Amniotic epithelial cell (primary cell): ENCODE measurements around the gene MOK.
"Not testable (repeated sequence)": the region's sequence is repeated elsewhere in the genome, so short reads cannot be mapped to it uniquely, and the experiment has no call there.

Experiments
- DNase-seq: peaks from one replicate; pipeline ENCODE4 v3.0.0-alpha.2; 2010; ENCODE audit warnings: low read depth

Gene MOK

GRCh38 chr14:102304611-102305506 is at the start of gene MOK:
TSS of gene MOK (minus strand) at chr14:102305164. CDS start at chr14:102304968, 196 bp downstream.
- peak; percentile 90 for DNase-seq

DNA sequence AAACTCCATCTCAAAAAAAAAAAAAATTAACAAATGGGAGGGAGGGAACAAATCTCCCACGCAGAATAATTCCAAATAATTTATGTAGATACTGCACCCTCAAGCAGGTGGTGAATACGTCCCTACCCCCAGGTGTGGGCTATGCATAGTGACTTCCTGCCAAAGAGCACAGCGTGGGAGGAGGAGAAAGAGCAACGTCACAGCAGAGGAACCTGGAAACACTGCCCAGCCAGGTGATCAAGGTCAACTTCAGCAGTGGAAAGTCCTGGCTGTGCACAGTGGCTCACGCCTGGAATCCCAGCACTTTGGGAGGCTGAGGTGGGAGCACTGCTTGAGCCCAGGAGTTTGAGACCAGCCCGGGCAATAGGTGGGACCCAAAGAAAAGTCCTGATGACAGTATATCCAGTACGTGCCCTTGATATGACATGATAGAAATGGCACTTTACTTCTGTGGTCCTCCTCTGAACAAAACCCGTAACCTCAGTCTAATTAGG is 48.2 kb upstream of the MOK start:
- no peak for DNase-seq

DNA sequence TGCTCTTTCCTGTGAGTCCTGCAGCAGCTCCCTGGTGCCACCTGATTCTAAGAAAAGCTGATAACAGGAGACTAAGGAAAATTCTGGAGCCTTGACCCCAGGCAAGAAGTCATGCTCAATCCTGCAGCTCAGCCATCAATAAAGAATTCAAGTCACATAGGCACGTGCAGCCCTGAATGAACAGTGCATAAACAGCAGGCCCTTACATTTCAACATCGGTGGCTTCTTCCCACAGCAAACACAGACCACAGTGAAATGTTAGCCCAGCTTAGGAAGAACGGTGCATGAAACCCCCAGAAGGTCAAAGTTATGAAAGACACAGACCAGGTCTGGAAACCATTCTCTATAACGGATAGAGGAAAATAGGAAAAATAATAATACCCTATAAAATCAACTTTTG is 47.2 kb upstream of the MOK start:
- DNase-seq: no peak

GRCh38 chr14:102351593-102351992 is 46.6 kb upstream of the MOK start:
- not testable (repeated sequence) for DNase-seq

DNA sequence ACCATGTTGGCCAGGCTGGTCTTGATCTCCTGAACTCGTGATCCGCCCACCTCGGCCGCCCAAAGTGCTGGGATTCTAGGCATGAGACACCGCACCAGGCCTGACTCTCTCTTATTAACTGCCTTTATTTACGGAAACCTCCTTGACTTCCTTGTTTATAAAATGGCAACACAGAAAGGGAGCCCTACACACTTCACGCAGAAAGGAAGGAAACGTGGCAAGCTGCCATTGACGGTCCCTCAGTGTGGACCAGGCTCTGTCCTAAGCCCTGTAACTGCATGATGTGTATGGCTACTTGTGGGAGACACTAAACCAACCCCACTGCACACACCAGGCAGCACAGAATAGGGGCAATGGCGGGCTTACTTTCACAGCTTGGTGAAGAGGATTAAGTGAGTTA is 46.1 kb upstream of the MOK start:
- no peak for DNase-seq

GRCh38 chr14:102348376-102348775 is 43.4 kb upstream of the MOK start:
- DNase-seq: no peak

DNA sequence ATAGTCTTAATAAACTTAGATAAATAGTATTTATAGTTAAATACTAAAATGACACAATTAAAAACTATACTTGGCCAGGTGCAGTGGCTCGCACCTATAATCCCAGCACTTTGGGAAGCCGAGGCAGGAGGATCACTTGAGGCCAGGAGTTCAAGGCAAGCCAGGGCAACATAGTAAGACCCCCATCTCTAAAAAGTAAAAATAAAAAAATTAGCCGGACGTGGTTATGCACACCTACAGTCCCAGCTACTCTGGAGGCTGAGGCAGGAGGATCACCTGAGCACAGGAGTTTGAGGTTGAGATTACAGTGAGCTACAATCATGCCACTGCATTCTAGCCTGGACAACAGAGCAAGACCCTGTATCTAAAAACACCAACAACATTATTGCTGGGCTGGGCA is 41.7 kb upstream of the MOK start:
- DNase-seq: no peak

DNA sequence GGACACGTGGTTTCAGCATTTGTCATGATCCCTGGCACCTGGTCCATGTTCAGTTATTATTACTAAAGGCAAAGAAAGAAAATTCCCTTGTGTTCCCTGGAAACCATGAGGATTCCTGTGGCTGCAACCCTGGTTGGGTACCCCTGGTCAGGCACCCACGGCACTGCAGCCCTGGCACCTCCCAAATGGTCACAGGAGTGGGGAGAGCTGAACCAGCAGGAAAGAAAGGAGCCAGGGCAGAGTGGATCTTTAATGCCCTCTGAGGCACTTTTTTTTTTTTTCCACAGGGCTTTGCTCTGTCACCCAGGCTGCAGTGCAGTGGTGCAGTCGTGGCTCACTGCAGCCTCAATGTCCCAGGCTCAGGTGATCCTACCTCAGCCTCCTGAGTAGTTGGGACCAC is 40.3 kb upstream of the MOK start:
- no peak for DNase-seq

- DNase-seq: no peak
Measured at GRCh38 chr14:102344485-102344884, 39.5 kb upstream of the MOK start.

GRCh38 chr14:102344084-102344483 is 39.1 kb upstream of the MOK start:
- DNase-seq: no peak

- DNase-seq: no peak
Measured at GRCh38 chr14:102342238-102342637, 37.3 kb upstream of the MOK start.

DNA sequence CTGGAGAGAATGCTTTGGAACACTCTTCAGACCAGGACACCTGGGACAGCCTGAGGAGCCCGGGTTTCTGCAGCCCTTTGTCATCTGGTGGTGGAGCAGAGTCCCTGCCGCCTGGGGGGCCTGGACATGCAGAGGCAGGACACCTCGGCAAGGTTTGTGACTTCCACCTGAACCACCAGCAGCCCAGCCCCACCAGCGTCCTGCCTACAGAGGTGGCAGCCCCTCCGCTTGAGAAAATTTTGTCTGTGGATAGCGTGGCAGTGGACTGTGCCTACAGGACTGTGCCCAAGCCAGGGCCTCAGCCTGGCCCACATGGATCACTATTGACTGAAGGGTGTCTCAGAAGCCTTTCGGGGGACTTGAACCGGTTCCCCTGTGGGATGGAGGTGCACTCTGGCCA is 36.6 kb upstream of the MOK start:
- no peak for DNase-seq

DNA sequence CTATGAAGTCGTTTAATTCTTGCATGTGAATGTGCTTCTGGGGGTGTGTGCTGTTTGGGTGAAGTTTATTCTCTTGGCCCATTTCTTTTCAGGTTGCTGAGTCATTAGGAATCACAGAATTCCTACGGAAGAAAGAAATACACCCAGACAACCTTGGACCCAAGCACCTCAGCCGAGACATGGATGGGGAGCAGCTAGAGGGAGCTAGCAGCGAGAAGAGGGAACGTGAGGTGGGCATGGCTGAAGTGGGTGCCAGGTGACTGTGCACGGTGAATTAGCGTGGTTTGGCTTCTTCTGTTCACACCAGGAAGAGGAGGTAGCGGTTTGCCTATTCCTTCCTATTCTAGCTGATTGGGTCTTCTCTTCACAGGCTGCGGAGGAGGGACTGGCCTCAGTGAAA is 33.8 kb upstream of the MOK start:
- no peak for DNase-seq

DNA sequence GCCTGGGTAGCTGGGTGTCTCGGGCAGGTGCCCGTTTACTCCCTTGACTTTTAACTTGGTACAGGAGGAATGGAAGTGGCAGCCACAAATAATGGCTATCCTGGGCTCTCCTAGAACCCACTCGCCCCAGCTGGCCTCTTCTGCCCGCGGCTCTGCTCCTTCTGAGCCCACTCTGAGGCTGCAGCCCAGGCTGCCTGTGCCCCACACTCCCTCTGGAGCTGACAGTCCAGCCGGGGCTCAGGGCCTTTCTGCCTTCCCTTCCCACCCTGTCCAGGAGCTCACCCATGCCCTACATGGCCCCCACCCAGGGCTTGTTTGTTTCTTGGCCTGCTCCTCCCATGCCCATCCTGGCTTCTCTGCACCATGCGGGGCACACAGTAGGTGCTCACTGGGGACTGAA is 30.2 kb upstream of the MOK start:
- no peak for DNase-seq

DNA sequence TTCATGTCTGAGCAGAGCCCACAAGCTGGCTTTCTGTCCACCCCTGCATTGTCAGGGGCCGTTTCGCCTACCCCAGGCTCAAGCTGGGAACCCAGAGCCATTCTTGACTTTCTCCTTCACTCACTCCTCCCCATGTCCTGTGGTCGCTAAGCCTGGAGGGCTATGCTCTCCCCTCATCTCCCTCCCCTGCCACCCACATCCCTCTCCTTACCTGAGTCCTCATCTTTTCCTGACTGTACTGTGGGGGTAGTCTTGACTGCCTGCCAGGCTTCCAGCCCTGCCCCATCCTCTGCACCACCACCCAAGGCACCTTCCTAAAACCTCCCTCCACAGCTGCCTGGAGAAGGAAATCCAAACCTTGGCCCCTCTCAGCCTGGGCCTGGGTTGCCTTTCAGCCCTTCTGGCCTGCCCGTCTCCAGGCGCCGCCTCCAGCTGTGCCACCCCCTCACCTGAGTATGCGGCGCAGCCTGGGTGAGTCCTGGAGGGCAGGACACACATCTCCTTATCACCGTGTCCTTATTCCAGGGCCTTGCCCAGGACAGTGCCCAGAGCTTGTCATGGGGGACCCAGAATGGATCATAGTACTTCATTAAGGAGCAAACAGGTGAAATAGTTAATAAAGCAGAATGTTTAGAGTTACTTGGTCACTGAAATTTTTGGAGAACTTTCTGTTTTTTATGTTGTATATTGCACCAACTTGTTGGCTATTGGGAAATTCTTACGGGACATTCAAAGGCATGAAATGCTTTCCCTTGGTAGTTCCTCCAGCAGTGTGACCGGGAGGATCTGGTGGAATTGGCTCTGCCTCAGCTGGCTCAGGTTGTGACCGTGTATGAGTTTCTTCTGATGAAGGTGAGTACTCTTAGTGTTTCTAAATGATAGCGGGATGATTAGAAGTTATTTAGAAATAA is 29.1 kb upstream of the MOK start:
- no peak for DNase-seq

- DNase-seq: no peak
Measured at GRCh38 chr14:102333390-102333789, 28.4 kb upstream of the MOK start.

DNA sequence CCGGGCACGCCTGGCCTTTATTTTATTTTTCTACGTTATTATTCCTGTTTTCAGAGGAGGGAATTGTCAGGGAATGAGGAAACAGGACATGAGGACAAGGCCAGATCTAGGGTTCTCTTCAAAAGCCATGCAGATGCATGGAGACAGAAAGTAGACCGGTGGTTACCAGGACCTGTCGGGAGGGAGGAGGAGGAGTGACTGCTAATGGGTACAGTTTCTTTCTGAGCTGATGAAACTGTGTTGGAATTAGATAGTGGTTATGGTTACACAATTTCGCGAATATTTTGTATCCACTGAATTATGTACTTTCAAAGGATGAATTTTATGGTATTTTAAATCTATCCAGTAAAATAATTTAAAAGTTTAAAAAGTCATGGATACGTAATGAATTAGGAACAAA is 25.8 kb upstream of the MOK start:
- peak; percentile 51 for DNase-seq

DNA sequence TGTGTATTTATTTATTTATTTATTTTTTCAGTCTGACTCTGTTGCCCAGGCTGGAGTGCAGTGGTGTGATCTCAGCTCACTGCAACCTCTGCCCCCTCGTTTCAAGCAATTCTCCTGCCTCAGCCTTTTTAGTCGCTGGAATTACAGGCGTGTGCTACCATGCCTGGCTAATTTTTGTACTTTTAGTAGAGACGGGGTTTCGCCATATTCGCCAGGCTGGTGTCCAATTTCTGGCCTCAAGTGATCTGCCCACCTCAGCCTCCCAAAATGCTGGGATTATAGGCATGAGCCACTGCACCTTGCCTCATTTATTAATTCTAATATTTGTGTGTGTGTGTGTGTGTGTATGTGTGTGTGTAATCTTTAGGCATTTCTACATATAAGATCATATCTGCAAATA is 24.4 kb upstream of the MOK start:
- not testable (repeated sequence) for DNase-seq

- no peak for DNase-seq
Measured at GRCh38 chr14:102326583-102326982, 21.6 kb upstream of the MOK start.

DNA sequence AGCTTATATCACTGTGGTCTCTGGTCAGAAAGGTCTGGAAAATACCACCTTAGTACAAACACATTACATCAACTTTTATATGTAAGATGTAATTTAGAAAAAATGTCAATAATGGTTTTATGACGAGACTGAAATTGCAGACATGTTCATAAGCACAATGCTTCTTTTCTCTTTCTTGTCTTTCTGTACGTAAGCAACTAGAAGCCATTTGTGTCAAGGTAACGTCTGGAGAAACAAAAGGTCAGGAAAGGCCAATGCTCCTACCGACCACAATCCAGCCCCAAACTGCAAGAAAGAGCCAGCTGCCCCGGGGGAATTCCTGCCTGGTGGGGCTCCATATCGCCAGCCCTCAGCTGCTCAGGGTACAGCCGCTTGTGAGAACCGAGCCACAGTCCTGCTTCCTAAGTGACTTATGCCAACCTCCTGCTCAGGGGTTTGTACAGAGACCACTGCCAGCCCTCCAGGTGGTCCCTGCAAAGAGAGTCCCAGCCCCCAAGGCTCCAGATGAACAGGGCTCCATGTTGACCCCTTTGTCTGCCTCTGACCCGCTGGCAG is 20.9 kb upstream of the MOK start:
- DNase-seq: no peak

- DNase-seq: peak; percentile 91
Measured at GRCh38 chr14:102323102-102323501, 18.1 kb upstream of the MOK start.
